HG03064 (cell line): ENCODE measurements around the gene MMP25.

Experiments used
- ATAC-seq: cut with Tn5 transposase; IDR thresholded peaks from one replicate; pipeline ENCODE4 v1.9.1; 2021; ENCODE audit warnings: low read depth; ENCODE audit not compliant: unreplicated experiment

The MMP25 gene

DNA sequence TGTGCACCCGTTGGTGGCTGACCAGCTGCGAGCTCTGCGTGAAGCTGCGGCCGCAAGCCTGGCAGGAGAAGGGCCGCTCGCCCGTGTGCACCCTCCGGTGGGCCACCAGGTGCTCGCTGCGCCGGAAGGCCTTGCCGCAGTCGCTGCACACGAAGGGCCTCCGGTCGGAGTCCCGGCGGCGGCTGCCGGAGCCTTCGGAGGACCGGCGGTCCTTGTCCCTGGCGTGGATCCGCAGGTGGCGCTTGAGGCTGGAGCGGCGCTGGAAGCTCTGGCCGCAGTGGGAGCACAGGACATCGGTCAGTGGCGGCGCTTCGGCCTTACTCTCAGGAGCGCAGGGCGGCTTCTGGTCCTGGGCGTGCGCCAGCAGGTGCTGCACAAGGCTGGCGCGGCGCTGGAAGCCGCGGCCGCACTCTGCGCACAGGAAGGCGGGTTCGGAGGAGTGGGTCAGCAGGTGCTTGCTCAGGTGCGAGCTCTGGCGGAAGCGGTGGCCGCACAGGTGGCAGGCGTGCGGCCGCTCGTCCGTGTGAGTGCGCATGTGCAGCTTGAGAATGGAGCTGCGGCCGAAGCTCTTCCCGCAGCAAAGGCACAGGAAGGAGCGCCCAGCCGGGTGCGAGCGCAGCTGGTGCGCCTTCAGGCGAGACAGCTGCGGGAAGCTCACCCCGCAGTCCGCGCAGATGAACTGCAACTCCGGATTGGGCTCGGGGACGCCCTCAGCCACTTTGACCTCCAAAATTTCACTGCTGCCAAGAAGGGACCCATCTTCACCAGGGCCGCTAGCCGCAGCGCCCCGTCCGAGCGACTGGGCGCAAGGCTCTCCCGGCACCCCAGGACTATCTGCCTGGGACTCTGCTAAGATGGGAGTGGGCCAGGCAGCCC, 43.6 kb downstream of the MMP25 start:
- no peak for ATAC-seq

DNA sequence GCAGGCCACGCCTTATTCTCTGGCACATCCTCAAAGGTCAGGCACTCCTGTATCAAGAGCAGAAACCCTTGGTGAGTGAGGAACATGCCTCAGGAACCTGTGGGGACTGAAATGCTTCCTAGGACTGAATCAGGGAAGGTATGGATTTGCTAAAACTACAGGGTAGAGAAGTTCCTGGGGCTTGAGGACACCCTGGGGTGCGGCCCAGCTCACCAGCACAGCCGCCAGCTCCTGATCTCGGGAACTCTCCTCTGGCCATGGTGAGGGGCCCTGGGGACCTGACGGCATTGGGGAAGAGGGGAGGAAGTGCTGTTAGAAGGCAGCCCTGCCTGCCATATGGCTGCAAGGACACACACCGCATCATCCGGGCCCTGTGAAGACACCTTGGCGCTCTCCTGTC, 45.2 kb downstream of the MMP25 start:
- no peak for ATAC-seq

DNA sequence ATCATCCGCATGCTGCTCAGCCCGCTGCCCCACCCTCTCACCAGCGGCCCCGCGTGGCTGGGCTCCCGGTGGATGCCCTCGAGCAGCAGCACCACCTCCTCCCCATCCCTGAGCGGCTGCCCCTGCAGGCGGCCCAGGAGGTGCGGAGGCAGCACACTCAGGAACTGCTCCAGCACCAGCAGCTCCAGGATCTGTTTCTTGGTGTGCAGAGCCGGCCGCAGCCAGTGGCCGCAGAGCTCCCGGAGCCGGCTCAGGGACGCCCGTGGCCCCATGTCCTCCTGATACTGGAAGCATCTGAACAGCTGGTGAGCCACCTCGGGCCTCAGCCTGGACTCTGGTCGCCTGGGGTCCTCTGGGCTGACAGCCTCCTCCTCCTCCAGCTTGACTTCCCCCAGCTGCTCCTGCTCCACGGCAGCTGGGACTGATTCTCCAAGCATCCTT, 46.2 kb downstream of the MMP25 start:
- no peak for ATAC-seq

DNA sequence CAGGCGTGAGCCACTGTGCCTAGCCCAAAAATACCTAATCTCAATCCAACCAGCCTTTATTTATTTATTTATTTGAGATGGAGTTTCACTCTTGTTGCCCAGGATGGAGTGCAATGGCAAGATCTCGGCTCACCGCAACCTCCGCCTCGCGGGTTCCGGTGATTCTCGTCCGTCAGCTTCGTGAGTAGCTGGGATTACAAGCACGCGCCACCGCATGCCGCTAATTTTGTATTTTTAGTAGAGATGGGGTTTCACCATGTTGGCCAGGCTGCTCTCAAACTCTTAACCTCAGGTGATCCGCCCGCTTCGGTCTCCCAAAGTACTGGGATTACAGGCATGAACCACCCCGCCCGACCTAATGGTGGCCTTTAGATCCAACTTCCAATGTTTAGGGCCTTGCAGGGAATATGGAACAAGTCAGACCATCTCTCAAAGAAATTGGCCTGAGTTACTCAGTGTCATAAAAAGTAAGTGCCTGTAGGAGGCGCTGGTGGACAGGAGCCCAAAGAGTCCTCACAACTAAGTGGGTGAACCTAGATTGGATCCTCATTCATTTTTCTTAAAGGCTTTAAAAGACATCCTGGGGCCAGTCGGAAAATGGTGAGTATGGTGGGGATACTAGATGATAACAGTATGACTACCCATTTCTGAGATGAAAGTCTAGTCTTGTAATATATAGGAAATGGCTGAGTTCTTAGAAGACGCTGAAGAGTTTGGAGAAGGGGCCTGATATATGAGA, 48.1 kb downstream of the MMP25 start:
- ATAC-seq: no peak

DNA sequence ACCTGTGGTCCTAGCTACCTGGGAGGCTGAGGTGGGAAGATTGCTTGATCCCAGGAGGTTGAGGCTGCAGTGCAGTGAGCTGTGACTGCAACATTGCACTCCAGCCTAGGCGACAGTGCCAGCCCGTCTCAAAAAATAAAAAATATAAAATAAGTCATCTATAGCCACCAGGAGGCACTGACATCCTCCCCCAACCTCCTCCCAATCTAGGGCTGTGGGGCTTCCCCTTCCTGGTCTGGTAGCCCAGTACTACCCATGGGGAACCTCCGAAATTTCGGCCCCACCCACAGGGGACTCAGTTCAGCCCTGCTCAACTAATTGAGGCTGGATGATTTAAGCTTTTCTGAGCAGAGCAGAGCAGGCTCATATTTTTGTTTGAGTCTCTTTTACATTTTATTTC, 49.5 kb downstream of the MMP25 start:
- ATAC-seq: no peak

DNA sequence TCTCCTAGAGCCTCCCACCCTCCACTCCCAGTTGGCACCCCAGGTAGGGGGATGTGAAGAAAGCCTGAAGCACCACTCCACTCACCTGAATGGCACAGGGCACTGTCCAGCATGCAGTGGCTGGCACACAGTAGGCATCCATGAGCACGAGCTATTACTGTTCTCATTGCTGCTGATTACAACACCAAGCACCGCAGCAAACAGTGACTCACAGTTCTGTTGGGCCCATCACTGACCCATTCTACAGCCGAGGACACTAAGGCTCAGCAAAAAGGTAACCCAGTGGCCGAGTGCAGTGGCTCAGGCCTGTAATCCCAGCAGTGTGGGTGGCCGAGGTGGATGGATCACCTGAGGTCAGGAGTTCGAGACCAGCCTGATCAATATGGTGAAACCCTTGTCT, 50.0 kb downstream of the MMP25 start:
- ATAC-seq: no peak

DNA sequence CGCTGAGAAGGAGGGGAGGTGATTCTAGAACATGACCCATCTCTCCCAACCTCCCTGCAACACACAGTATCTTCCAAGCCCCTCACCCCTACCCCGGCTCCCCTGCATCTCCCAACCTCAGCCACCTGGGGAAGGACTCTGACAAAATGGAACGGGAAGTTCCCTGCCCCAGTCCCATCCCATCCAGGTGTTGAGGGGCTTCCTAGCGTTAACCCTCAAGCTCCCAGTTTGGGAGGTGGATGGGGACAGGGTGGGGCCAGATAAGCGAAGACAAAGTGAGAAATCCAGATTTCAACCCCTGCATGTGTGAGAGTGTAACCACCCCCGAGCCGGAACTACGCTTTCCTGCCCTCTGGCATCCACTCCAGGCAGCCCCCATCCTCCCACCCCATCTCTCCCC, 50.9 kb downstream of the MMP25 start:
- no peak for ATAC-seq

DNA sequence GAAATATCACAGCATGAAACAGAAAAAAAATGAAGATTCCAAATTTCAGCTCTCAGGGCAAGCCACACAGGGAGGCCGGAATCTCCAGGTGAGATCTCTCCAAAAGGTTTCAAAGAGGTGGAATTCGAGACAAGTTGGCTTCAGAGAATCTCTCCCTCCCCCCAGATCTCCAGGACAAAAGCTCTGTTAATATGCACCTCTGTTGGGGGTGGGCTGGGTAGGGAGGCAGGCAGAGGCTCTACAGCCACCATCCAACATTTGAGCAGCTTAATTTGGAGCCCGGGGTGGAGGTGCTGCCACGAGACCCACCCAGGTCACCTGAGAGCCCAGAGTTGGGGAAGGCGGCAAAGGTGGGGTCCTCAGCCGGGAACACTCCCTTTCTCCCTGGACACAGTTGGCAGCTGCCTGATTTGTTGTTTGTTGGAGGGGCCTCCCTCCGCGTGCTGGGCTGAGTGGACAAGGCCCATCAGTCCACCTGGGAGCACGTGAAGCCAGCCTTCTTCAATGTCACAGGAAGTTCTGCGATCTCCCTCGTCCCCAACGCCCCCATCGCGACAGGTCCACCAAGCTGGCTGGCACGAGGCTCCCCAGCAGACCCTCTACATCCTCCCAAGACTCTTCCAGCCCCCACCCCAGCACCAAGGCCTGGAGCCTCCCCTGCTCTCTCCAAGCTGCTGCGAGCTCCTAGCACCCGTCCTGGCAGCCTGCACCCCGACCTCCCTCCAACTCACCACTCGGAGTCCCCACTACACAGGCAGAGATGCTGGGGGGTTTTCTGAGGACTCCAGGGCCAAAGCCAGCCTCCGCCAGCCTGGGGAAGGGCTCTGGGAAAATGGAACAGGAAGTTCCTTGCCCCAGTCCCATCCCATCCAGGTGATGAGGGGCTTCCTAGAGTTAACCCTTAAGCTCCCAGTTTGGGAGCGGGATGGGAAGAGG, 52.4 kb downstream of the MMP25 start, which contains the start of gene ZSCAN10:
TSS of gene ZSCAN10 (minus strand) at position 836 of the 936 bp plus-strand sequence. CDS start 6,357 bp downstream, outside the sequence.
- no peak for ATAC-seq

DNA sequence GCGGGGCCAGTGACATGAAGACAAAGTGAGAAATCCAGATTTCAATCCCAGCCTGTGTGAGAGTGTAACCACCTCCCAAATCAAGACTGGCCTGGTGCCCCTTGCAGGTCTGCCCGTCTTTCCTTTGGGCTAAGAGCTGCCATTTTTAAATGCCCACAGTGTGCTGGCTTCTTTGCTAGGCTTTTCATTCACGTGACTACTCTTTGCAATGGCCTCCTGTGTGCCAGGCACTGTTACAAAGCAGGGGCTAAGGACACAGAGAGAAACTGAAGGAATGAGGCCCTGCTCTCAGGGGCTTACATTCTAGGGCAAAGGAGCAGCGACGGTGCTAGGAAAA, 53.0 kb downstream of the MMP25 start:
- no peak for ATAC-seq

DNA sequence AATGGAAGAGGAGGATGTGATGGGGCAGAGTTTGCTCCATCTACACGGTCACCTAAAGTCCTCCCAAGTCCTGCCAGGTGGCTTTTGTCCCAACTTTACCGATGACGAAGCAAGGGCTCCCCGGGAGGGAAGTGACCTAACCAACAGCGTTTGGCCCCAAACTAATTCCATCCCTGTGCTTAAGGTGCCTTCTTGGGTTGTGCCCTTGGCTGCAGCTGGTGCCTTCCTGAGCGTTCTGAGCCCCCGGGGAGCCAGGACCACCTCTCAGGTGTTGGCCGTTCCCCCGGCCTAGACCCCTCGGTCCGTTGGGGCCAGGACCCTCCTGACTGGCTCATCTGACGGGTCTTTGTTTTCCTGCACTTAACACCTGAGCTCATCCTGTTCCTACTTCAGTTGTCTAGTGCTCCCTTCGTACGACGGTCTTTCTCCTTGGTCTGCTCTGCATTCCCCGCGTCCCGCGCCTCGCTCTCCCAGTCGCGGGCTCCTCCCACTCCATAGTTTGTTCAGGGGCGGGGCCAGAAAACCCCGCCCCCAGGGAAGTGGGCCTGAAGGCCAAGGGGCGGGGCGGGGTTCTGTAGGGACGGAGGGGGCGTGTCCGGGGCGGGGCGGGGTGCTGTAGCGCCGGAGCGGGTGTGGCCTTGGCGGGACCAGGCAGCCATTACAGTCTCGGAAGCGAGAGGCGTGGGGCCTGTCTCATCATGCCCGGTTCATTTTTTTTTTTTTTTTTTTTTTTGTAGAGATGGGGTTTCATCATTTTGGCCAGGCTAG, 53.6 kb downstream of the MMP25 start:
- no peak for ATAC-seq

DNA sequence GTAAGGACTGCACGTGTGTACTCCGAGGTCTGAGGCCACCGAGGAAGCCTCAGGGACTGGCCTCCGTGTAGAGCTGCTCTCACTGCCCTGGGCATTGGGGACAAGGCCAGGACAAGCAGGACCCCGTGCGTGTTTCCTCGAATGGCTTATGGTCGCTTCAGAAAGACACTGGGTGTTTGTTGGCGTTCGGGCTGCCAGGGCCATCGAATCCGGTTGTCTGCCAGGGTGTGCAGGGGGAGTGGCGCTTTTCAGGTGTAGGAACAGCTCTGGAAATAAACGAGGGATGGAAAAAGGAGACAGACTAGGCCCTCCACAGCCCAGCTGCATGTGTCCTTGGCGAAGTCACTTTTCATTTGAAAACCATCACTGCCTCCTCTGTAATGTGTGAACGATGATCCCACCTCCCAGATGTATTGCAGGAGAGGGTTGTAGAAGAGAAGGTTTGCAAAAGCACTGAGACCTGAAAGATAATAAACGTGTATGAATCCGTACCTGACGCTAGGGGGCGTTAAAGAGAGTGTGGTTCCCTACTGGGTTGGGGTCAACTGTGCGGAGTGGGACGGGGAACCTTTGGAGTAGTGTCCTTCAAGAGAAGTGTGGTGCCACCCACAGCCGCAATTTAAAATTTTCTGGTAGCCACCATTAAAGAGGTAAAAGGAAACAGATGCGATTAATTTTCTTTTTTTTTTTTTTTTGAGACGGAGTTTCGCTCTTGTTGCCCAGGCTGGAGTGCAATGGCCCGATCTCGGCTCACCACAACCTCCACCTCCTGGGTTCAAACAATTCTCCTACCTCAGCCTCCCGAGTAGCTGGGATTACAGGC, 54.9 kb downstream of the MMP25 start:
- ATAC-seq: no peak

DNA sequence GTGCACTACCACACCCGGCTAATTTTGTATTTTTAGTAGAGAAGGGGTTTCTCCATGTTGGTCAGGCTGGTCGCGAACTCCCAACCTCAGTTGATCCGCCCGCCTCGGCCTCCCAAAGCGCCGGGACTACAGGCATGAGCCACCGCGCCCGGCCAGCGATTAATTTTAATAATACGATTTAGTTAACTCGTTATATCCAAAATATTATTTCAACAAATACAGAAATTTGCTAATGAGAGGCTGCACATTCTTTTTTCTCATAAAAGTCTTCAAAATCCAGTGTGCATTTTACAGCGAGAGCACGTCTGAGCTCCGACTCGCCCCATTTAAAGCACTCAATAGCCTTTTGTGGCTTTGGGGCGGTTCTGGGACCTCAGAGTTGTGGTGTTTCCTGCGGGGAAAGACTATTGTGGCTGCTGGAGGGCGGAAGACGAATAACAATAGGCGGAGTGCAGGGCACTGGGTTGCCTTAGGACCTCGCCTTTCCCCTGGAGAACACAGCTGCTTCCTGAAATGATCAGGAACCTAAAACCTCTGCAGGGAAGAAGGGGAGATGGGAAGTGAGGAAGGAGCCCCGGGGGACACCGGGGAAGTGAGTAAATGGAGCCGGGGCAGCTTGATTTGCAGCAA, 55.6 kb downstream of the MMP25 start:
- ATAC-seq: no peak

DNA sequence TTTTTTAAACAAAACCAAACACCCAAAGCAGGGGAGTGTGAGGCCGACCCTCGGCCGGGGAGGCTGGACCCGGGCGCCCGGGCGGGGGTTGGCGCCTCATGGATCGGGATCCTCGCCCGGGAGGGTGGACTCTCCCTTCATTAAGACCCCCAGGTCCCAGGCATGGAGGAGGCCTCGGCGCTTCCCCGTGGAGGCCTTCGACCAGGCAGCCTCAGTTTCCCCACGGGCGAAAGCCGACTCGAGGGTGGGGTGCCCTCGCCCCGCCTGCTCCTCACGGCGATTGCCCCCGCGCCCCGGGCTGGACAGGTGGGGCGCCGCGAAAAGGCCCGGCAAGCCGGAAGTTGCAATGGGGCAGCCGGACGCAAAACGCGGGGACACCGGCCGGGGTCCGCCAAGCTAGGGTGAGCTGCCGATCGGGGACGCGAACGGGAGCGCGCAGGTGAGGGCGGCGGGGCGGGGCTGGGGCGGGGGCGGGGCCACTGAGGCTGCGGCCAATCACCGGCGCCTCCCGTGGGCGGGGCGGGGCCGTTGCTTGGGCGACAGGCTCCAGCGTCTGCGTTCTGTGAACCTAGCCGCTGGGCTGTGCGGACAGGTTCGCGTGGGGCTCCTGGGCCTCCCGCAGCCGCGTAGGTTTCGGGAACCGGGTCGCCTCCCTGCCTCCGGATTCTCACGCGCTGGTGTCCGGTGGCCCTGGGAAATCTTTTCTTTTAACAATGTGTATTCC, 60.0 kb downstream of the MMP25 start:
- peak; percentile 75 for ATAC-seq
